ENCODE data around the gene UBE2QL1.

DNA sequence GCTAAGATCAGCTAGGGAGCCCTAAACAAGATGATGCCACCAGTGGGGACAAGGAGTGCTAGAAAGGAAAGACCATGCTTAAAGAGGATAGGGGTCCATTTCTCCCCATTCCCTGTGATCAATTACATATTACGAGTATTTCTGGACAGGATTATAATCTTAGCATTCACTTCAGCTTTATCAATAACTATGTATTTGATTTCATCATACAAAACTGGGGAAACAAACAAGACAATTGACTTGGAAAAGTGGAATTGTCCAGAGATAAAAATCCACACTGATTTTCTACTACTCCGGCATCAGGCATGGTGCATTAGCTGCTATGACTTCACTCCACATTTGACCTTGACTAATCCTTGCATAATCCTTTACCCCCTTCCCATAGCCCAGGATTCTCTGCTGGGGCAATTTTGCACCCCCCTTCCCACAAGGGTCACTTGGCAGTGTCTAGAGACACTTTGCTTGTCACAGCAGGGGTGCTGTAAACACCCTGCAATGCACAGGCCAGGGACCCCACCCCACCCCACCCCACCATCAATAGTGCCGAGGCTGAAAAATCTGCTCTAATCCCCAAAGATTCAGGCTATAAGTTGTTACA, 29.9 kb upstream of the UBE2QL1 start:
- TF ChIP-seq, protein P1, sequence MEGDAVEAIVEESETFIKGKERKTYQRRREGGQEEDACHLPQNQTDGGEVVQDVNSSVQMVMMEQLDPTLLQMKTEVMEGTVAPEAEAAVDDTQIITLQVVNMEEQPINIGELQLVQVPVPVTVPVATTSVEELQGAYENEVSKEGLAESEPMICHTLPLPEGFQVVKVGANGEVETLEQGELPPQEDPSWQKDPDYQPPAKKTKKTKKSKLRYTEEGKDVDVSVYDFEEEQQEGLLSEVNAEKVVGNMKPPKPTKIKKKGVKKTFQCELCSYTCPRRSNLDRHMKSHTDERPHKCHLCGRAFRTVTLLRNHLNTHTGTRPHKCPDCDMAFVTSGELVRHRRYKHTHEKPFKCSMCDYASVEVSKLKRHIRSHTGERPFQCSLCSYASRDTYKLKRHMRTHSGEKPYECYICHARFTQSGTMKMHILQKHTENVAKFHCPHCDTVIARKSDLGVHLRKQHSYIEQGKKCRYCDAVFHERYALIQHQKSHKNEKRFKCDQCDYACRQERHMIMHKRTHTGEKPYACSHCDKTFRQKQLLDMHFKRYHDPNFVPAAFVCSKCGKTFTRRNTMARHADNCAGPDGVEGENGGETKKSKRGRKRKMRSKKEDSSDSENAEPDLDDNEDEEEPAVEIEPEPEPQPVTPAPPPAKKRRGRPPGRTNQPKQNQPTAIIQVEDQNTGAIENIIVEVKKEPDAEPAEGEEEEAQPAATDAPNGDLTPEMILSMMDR (IDR thresholded peaks at IDR 0.05; ENCODE audit: low read length): no peak
- no peak for TF ChIP-seq EZH2 (IDR thresholded peaks at IDR 0.05; ENCODE audit: borderline replicate concordance, low read length)

Measured in OCI-LY1 (cell line).